ENCODE data around the gene WDFY3. TPM values are rescaled to one million over a fixed set of nuclear protein-coding genes. Genes with fewer than 3 reads are reported as not detected.

The WDFY3 gene
- total and polyA plus RNA-seq, 2 experiments from 2014 or later, result 3.1 to 45.6 TPM

DNA sequence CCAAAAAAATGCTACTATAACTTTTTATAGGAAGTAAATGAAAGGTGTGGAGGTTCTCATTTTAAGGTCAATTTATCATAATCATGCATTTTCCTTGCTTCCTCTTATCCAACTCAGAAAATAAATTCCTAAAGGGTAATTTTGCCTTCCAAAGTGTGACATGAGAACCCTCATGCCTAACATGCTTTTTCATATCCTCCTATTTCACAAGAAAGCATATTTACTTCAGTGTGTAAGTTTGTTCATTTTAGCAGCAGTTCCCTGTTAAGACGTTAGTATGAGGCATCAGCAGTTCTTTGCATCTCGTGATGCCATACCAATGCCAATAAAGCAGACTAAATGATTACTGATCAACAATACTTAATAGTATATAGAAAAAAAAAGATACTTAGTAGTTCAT, 18.4 kb downstream of the WDFY3 start:
- no peaks in the 10 kb centered on the region for H3K9me3 ChIP-seq (ENCODE audit: low read depth)
- in situ Hi-C loops (cut with MboI), result no loop called here
- H3K4me1 ChIP-seq (ENCODE audit: insufficient read depth), result peaks cover 38% of the 10 kb centered on the region
- H4K20me1 ChIP-seq (ENCODE audit: insufficient read depth), result peaks cover 6% of the 10 kb centered on the region; the same call in 1 of the 2 replicates
- 8% methylated on average over 2 of the region's 2 CpGs for WGBS, 2 experiments (ENCODE audit: low coverage in 1 of 2, low lambda C conversion rate in 2 of 2, missing lambda C conversion rate in 2 of 2)
- H2AFZ ChIP-seq, result no peak overlapping the region
- no peaks in the 10 kb centered on the region for H3K27me3 ChIP-seq (replicated peaks; ENCODE audit: insufficient read depth)
- H3K4me3 ChIP-seq, result no peak overlapping the region
- no peaks in the 10 kb centered on the region for H3K9me2 ChIP-seq (ENCODE audit: insufficient read depth)
- H3K36me3 ChIP-seq (ENCODE audit: low read depth), result no peaks in the 10 kb centered on the region
- H3K79me2 ChIP-seq (ENCODE audit: insufficient read depth), result peaks cover 97% of the 10 kb centered on the region
- H3K27ac ChIP-seq, result peak overlapping the region; percentile 29
- peaks cover 35% of the 10 kb centered on the region for H3F3A ChIP-seq (ENCODE audit: insufficient read depth)
- DNase-seq, result peak; percentile 72
- H3K4me2 ChIP-seq (ENCODE audit: unreplicated experiment), result peak overlapping the region; percentile 44
- H3K9ac ChIP-seq, result no peak overlapping the region
- TF ChIP-seq EZH2phosphoT487 (IDR thresholded peaks at IDR 0.05; ENCODE audit: insufficient read depth, low read depth) (no peak), EZH2 (IDR thresholded peaks at IDR 0.05; ENCODE audit: insufficient read depth, poor library complexity, severe bottlenecking) (no peak)

DNA sequence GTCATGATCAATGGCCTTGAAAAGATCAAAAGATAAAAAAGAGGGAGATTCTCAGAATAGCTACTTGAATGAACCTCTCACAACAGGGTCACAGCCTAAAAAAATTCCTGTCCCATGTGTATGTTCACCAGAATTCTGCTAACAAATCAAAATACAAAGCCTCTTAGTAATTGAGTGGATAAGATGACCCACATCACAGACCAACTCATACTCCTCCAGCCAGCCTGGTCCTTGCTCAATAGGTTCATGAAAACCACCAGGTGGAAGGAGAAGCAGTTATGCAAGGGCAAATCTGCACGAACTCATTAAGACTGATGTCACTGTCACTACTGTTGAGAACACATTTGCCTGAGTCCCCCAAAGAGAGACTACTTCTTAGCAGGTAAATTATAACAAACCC, 21.5 kb downstream of the WDFY3 start:
- peak; percentile 62 for DNase-seq
- 18 to 23% methylated on average over 1 of the region's 1 CpG for WGBS, 2 experiments (ENCODE audit: low coverage in 1 of 2, low lambda C conversion rate in 2 of 2, missing lambda C conversion rate in 2 of 2)
- in situ Hi-C loops (cut with MboI), result no loop called here

DNA sequence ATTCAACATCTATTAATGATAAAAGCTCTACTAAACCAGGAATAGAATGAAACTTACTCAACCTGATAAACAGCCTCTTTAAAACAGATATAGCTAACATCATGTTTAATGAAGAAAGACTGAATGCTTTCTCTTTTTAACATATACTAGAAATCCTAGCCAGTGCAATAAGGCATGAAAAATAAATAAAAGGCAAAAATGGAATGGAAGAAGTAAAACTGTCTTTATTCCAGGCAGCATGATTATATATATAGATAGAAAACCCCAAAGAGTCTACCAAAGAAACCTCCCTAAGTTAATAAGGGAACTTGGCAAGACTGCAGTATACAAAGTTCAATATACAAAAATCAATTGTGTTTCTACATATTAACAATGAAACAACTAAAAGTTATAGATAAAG, 25.5 kb downstream of the WDFY3 start:
- Histone ChIP-seq H4K20me1 (ENCODE audit: insufficient read depth) (no peaks in the 10 kb centered on the region), H3K9ac (no peak overlapping the region), H3K9me2 (ENCODE audit: insufficient read depth) (no peaks in the 10 kb centered on the region), H3K4me3 (no peak overlapping the region), H3K79me2 (ENCODE audit: insufficient read depth) (peaks cover 94% of the 10 kb centered on the region), H2AFZ (no peak overlapping the region), H3K9me3 (ENCODE audit: low read depth) (no peaks in the 10 kb centered on the region), H3F3A (ENCODE audit: insufficient read depth) (peaks cover 30% of the 10 kb centered on the region), H3K27me3 (replicated peaks; ENCODE audit: insufficient read depth) (no peaks in the 10 kb centered on the region), H3K4me2 (ENCODE audit: unreplicated experiment) (no peak overlapping the region), H3K27ac (no peak overlapping the region), H3K36me3 (ENCODE audit: low read depth) (0 out of 2 replicates have a peak, but pooled peaks cover 17% of the 10 kb centered on the region), H3K4me1 (ENCODE audit: insufficient read depth) (peaks cover 44% of the 10 kb centered on the region)
- no peak for DNase-seq
- no peak for TF ChIP-seq EZH2 (IDR thresholded peaks at IDR 0.05; ENCODE audit: insufficient read depth, poor library complexity, severe bottlenecking)
- TF ChIP-seq EZH2phosphoT487 (IDR thresholded peaks at IDR 0.05; ENCODE audit: insufficient read depth, low read depth), result no peak
- in situ Hi-C loops (cut with MboI), result no loop called here

More for the DNA sequence above, 21.5 kb downstream of the WDFY3 start:
- H2AFZ ChIP-seq, result no peak overlapping the region
- H3K27ac ChIP-seq, result no peak overlapping the region
- no peaks in the 10 kb centered on the region for H3K27me3 ChIP-seq (replicated peaks; ENCODE audit: insufficient read depth)
- peaks cover 98% of the 10 kb centered on the region for H3K79me2 ChIP-seq (ENCODE audit: insufficient read depth)
- TF ChIP-seq EZH2phosphoT487 (IDR thresholded peaks at IDR 0.05; ENCODE audit: insufficient read depth, low read depth) (no peak), EZH2 (IDR thresholded peaks at IDR 0.05; ENCODE audit: insufficient read depth, poor library complexity, severe bottlenecking) (no peak)
- H3K4me2 ChIP-seq (ENCODE audit: unreplicated experiment), result no peak overlapping the region
- no peak overlapping the region for H3K4me3 ChIP-seq
- no peaks in the 10 kb centered on the region for H4K20me1 ChIP-seq (ENCODE audit: insufficient read depth)
- H3K9me3 ChIP-seq (ENCODE audit: low read depth), result no peaks in the 10 kb centered on the region
- H3K36me3 ChIP-seq (ENCODE audit: low read depth), result 0 out of 2 replicates have a peak, but pooled peaks cover 17% of the 10 kb centered on the region
- H3K9ac ChIP-seq, result no peak overlapping the region
- peaks cover 20% of the 10 kb centered on the region for H3K4me1 ChIP-seq (ENCODE audit: insufficient read depth)
- H3K9me2 ChIP-seq (ENCODE audit: insufficient read depth), result no peaks in the 10 kb centered on the region
- peaks cover 10% of the 10 kb centered on the region; the same call in 1 of the 2 replicates for H3F3A ChIP-seq (ENCODE audit: insufficient read depth)

DNA sequence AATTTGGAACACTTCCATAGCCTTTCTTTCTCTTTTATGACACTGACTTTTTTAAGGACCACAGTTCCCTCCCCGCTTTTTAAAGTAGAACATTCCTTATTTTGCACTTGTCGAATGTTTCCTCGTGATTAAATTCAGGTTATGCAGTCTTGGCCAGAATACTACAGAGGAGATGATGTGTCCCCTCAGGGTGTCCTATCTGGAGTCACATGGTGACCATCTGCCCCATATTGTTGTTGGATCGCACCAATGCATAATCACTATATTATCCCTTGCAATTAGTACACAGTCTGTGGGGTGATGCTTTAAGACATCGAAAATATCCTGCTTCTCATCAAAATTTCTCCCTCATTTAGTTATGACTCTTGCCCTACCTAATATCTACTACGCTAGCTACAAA, 27.4 kb downstream of the WDFY3 start:
- Histone ChIP-seq H3K9me3 (ENCODE audit: low read depth) (no peaks in the 10 kb centered on the region), H3K4me2 (ENCODE audit: unreplicated experiment) (peak overlapping the region; percentile 82), H3K27me3 (replicated peaks; ENCODE audit: insufficient read depth) (no peaks in the 10 kb centered on the region), H3K9me2 (ENCODE audit: insufficient read depth) (0 out of 2 replicates have a peak, but pooled peaks cover 6% of the 10 kb centered on the region), H3K4me3 (peak overlapping the region; percentile 52), H3F3A (ENCODE audit: insufficient read depth) (peaks cover 20% of the 10 kb centered on the region), H2AFZ (no peak overlapping the region), H3K36me3 (ENCODE audit: low read depth) (0 out of 2 replicates have a peak, but pooled peaks cover 17% of the 10 kb centered on the region), H3K4me1 (ENCODE audit: insufficient read depth) (peaks cover 36% of the 10 kb centered on the region), H3K9ac (no peak overlapping the region), H3K27ac (peak overlapping the region; percentile 51), H3K79me2 (ENCODE audit: insufficient read depth) (peaks cover 96% of the 10 kb centered on the region), H4K20me1 (ENCODE audit: insufficient read depth) (no peaks in the 10 kb centered on the region)
- in situ Hi-C loops (cut with MboI), result no loop called here
- no peak for DNase-seq
- TF ChIP-seq EZH2 (IDR thresholded peaks at IDR 0.05; ENCODE audit: insufficient read depth, poor library complexity, severe bottlenecking) (no peak), EZH2phosphoT487 (IDR thresholded peaks at IDR 0.05; ENCODE audit: insufficient read depth, low read depth) (no peak)
- WGBS, 2 experiments (ENCODE audit: low coverage in 1 of 2, low lambda C conversion rate in 2 of 2, missing lambda C conversion rate in 2 of 2), result 44% methylated on average over 6 of the region's 6 CpGs

All from GM23248 (cell line).